Sigmoid colon (tissue), 7 donors: Measurements from ENCODE around the gene SMIM36. TPM values are rescaled to one million over a fixed set of nuclear protein-coding genes. Genes with fewer than 3 reads are reported as not detected.

ENCODE experiments used
- DNase-seq: peaks from one replicate; pipeline ENCODE4 v3.0.0-alpha.2; 2019
- H3K27ac ChIP-seq, 4 donors: fragments of 200-600 bp; sonication (generic); one replicate each; pipeline ENCODE4 v1.5.1; 2016 to 2019; ENCODE audit warnings: mild to moderate bottlenecking in 1 of 4
- H3K27me3 ChIP-seq, 3 donors: fragments of 200-600 bp; sonication (generic); one replicate each; pipeline ENCODE4 v1.5.1; 2019; ENCODE audit warnings: mild to moderate bottlenecking in 1 of 3
- H3K36me3 ChIP-seq, 4 donors: fragments of 200-600 bp; sonication (generic); one replicate each; pipeline ENCODE4 v1.5.1; 2016 to 2019
- H3K4me1 ChIP-seq, 4 donors: fragments of 200-600 bp; sonication (generic); one replicate each; pipeline ENCODE4 v1.5.1; 2017 to 2019
- H3K4me3 ChIP-seq, 4 donors: fragments of 200-600 bp; sonication (generic); one replicate each; pipeline ENCODE4 v1.5.1; 2017 to 2019; ENCODE audit warnings: mild to moderate bottlenecking in 2 of 4, moderate library complexity in 1 of 4
- H3K9me3 ChIP-seq, 4 donors: fragments of 200-600 bp in 3 of 4; sonication (generic) in 3 of 4; one replicate each; pipeline versions ENCODE4 v1.5.1 to v1.6.1; 2013 to 2019
- EP300 ChIP-seq, 4 donors: sonication (generic); formaldehyde crosslinking; IDR thresholded peaks; one replicate each; pipeline ENCODE4 v1.6.1; 2017; ENCODE audit warnings: antibody characterized with exemption in 4 of 4
- POLR2A ChIP-seq, 2 donors: fragments of 450-650 bp; IDR thresholded peaks; one replicate each; pipeline ENCODE4 v1.6.1; 2016; ENCODE audit warnings: antibody characterized with exemption in 2 of 2, mild to moderate bottlenecking in 2 of 2, moderate library complexity in 2 of 2
- POLR2AphosphoS5 ChIP-seq, 4 donors: sonication (generic); formaldehyde crosslinking; IDR thresholded peaks; one replicate each; pipeline ENCODE4 v1.6.1; 2017; ENCODE audit warnings: antibody characterized with exemption in 4 of 4
- WGBS, 2 donors: extraction: QIAGEN DNeasy Blood & Tissue Kit; methylation state at CpG; one replicate each; pipeline ENCODE4 v1.1.7; 2013; 5-methylcytosine and 5-hydroxymethylcytosine counted together
- intact Hi-C: fragments of 100-400 bp; cut with DNase I; formaldehyde crosslinking; loops from one replicate; pipeline ENCODE4 v1.15.1; 2023
- polyA plus RNA-seq, 3 donors: library from polyadenylated mRNA; stranded (reverse); fragments of 200-250 nt; gene quantifications; one replicate each; pipeline ENCODE4 v1.2.3, GENCODE V29; 2013
- total RNA-seq, 4 donors: library from RNA; depleted of rRNA; stranded (reverse); fragments of >200 nt; gene quantifications; one replicate each; pipeline ENCODE4 v1.1.0, GENCODE V29; 2016
- TF ChIP-seq, protein P1 (sequence below), 4 experiments: fragments of 450-650 bp in 3 of 4; fragments of 200-600 bp in 1 of 4; IDR thresholded peaks; one replicate each; pipeline ENCODE4 v1.5.1; 2016 to 2019; ENCODE audit warnings: antibody characterized with exemption in 4 of 4, mild to moderate bottlenecking in 3 of 4, moderate library complexity in 2 of 4
- donor health status: healthy with polysubstance abuse.
- donor health status: Bipolar disorder and iron deficiency.
- donor health status: healthy.

Gene SMIM36
- total and polyA plus RNA-seq, 7 donors: not detected

DNA sequence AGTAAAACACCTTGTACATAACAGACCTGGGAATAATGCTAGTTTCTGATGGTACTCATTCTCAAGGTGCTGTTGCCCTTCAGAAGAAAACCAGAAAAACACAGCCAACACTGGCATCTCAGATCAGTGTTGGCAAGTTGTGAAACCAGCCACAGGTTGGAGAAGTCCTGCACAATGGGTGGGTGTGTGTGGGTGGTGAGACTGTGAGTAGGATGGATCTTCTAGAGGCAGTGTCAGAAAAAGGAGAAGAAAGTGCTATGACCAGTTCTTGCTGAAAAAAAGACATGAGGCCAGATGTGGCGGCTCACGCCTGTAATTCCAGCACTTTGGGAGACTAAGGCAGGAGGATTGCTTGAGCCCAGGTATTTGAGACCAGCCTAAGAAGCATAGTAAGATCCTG, 35.2 kb upstream of the SMIM36 start:
- DNase-seq: no peak
- TF ChIP-seq POLR2AphosphoS5 (IDR thresholded peaks at IDR 0.05) (no peak), EP300 (IDR thresholded peaks at IDR 0.05) (no peak), POLR2A (IDR thresholded peaks at IDR 0.05) (no peak)
- TF ChIP-seq, protein P1, sequence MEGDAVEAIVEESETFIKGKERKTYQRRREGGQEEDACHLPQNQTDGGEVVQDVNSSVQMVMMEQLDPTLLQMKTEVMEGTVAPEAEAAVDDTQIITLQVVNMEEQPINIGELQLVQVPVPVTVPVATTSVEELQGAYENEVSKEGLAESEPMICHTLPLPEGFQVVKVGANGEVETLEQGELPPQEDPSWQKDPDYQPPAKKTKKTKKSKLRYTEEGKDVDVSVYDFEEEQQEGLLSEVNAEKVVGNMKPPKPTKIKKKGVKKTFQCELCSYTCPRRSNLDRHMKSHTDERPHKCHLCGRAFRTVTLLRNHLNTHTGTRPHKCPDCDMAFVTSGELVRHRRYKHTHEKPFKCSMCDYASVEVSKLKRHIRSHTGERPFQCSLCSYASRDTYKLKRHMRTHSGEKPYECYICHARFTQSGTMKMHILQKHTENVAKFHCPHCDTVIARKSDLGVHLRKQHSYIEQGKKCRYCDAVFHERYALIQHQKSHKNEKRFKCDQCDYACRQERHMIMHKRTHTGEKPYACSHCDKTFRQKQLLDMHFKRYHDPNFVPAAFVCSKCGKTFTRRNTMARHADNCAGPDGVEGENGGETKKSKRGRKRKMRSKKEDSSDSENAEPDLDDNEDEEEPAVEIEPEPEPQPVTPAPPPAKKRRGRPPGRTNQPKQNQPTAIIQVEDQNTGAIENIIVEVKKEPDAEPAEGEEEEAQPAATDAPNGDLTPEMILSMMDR (IDR thresholded peaks at IDR 0.05): no peak

DNA sequence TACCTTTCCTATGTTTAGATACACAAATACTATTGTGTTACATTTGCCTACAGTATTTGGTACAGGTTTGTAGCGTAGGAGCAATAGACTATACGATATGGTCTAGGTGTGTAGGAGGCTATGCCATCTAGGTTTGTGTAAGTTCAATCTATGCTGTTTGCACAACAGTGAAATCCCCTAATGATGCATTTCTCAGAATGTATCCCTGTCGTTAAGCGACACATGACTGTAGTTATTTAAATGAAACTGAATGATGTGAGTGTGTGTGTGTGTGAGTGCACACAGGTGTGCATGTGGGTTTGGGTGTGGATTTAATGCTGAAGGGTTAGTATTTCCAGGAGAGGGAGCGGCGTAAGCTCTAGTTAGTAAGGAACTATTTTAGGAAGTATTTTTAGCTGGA, 34.6 kb upstream of the SMIM36 start:
- WGBS, 2 donors: 81 to 83% methylated on average over 6 of the region's 6 CpGs
- Histone ChIP-seq H3K9me3 (no peaks in the 10 kb centered on the region), H3K27ac (no peak overlapping the region), H3K4me1 (no peaks in the 10 kb centered on the region), H3K27me3 (no peaks in the 10 kb centered on the region), H3K36me3 (no peaks in the 10 kb centered on the region), H3K4me3 (no peak overlapping the region)
- TF ChIP-seq, protein P1 (IDR thresholded peaks at IDR 0.05): no peak
- TF ChIP-seq EP300 (IDR thresholded peaks at IDR 0.05): no peak
- TF ChIP-seq POLR2AphosphoS5 (IDR thresholded peaks at IDR 0.05): no peak
- no peak for TF ChIP-seq POLR2A (IDR thresholded peaks at IDR 0.05)
- no peak for DNase-seq
- intact Hi-C loops: no loop called here

More for the DNA sequence above, 35.2 kb upstream of the SMIM36 start:
- no peaks in the 10 kb centered on the region for H3K9me3 ChIP-seq
- peak overlapping the region in 1 of 4 donors; percentile 6 for H3K27ac ChIP-seq
- no peaks in the 10 kb centered on the region for H3K36me3 ChIP-seq
- WGBS, 2 donors: 97 to 98% methylated on average over 2 of the region's 2 CpGs
- no peaks in the 10 kb centered on the region for H3K27me3 ChIP-seq
- H3K4me1 ChIP-seq: no peaks in the 10 kb centered on the region
- H3K4me3 ChIP-seq: no peak overlapping the region
- intact Hi-C loops: no loop called here

DNA sequence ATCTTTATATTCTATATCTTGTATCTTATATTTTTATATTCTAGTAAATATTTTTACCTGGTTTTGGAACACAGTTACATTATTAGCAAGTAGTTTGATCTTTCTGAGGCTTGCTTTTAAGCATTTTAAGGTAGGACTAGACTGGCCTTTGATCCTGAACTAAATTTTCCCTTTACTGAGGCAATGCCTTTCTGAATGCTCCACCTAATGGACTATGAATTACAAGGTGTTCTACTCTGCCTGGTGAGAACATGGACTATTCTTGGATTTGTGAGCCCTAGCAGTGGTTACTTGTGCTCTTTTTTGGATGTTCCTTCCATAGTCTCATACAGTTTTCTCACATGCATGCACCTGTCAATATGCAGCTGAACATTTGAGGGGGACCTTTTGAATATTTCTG, 32.5 kb upstream of the SMIM36 start:
- Histone ChIP-seq H3K4me3 (no peak overlapping the region), H3K9me3 (no peaks in the 10 kb centered on the region), H3K27ac (no peak overlapping the region), H3K27me3 (no peaks in the 10 kb centered on the region), H3K36me3 (no peaks in the 10 kb centered on the region), H3K4me1 (no peaks in the 10 kb centered on the region)
- DNase-seq: no peak
- intact Hi-C loops: no loop called here
- TF ChIP-seq POLR2AphosphoS5 (IDR thresholded peaks at IDR 0.05) (no peak), POLR2A (IDR thresholded peaks at IDR 0.05) (no peak), EP300 (IDR thresholded peaks at IDR 0.05) (no peak)
- TF ChIP-seq, protein P1 (IDR thresholded peaks at IDR 0.05): no peak

DNA sequence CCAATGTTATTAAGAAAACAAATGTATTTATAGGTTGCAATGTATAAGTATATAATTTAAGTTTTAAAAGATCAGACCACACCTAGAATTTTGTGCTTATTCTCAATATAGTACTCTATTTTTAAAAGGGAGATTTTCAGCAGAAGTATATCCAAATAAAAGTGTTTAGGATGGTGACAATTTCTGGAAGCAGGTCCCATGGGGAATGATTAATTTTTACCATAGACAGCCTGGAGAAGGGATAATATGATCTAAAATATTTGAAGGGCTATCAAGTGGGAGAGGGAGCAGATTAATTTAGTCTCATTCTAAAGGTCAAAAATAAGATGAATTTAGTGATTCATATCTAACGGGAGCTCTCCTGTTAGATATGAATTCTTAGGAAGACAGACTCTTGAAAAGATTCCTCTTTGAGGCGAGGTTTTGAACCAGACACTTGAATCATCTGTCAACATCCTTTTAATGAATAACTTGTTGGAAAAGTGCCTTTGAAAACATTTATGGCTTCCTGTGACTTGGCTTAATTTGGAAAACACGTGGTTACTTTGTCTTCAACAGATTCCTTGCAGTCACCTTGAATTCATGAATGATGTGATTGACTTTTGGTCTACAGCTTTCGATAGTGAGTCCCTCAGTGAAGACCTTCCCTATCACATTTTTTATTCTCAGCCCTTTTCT, 29.3 kb upstream of the SMIM36 start:
- no peaks in the 10 kb centered on the region for H3K9me3 ChIP-seq
- no peaks in the 10 kb centered on the region for H3K27me3 ChIP-seq
- 13 to 51% methylated on average over 4 of the region's 4 CpGs for WGBS, 2 donors
- TF ChIP-seq POLR2AphosphoS5 (IDR thresholded peaks at IDR 0.05) (no peak), EP300 (IDR thresholded peaks at IDR 0.05) (no peak), POLR2A (IDR thresholded peaks at IDR 0.05) (no peak)
- TF ChIP-seq, protein P1 (IDR thresholded peaks at IDR 0.05): no peak
- no peak for DNase-seq
- H3K36me3 ChIP-seq: no peaks in the 10 kb centered on the region
- no peak overlapping the region for H3K27ac ChIP-seq
- intact Hi-C loops: no loop called here
- no peak overlapping the region for H3K4me3 ChIP-seq
- no peaks in the 10 kb centered on the region for H3K4me1 ChIP-seq

DNA sequence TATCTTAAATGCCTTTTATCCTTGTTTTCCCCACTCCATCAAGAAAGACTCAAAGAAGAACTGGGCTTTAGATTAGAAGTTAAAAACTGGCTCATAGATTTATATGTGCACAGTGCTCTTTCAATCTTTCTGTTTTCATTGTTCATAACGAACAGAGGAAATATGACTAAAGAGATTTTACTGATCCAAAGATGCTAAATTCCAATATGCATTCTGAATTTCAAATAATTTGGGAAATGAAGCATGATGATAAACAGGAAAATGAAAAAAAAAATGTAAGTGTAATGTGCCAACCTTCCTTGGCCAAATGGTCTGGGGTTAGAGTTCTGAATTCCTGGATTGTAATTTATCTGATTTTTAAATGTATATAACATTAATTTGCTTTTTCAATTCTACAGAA, 25.0 kb upstream of the SMIM36 start:
- Histone ChIP-seq H3K27me3 (no peaks in the 10 kb centered on the region), H3K9me3 (no peaks in the 10 kb centered on the region), H3K4me1 (no peaks in the 10 kb centered on the region), H3K27ac (no peak overlapping the region), H3K36me3 (no peaks in the 10 kb centered on the region), H3K4me3 (no peak overlapping the region)
- no peak for DNase-seq
- intact Hi-C loops: no loop called here
- WGBS, 2 donors: 85% methylated on average over 1 of the region's 1 CpG
- no peak for TF ChIP-seq POLR2AphosphoS5 (IDR thresholded peaks at IDR 0.05)
- TF ChIP-seq EP300 (IDR thresholded peaks at IDR 0.05): no peak
- TF ChIP-seq POLR2A (IDR thresholded peaks at IDR 0.05): no peak
- TF ChIP-seq, protein P1 (IDR thresholded peaks at IDR 0.05): no peak
